GM19463 (cell line): ENCODE results near the gene MDH2.
"Not testable (repeated sequence)": the region's sequence is repeated elsewhere in the genome, so short reads cannot be mapped to it uniquely, and the experiment has no call there.

Source experiments
- ATAC-seq: cut with Tn5 transposase; IDR thresholded peaks from one replicate; pipeline ENCODE4 v1.9.1; 2021; ENCODE audit warnings: mild to moderate bottlenecking, moderate library complexity; ENCODE audit not compliant: unreplicated experiment

Gene MDH2

DNA sequence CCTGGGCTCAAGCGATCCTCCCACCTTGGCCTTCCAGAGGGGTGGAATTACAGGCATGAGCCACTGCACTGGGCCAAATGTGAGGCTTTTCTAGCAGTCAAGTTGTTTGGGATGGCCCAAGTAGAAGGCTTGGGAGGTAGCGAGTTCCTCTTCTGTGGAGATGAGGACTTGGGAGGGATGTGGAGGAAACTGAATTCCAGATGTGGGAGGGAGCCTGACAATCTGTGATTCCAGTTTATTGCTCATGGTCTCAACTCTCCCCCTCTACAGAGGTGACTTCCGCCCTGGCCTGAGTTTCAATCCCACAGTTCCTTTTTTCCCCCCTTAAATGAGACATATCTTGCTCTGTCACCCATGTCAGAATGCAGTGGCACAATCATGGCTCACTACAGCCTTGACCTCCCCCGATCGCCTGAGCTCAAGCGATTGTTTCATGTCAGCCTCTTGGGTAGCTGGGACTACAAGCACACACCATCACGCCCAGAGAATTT lies 3.5 kb upstream of the MDH2 start:
- no peak for ATAC-seq

DNA sequence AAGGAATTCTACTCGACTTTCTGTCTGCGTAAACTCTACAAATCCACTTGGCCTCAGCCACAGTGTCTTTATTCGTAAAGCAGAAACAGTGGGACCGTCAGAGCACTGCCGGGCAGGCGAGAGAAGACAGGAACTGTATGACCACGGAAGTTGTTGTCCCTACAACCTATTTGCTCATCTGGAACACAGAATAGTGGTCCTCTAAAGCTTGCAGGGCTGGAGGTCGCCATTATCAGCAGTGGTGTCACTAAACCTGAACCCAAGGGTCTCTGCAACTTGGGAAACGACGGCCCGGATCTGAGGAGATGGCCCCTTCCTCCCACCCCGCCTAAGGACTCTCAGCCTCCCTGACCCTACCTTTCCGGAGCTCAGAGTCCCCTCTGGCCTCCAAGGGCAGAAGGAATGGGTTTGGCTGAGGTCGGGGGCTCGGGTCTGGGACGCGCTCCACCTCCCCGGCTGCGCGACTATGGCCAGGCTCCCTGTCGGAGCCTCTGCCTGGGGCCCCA lies 548 bp upstream of the MDH2 start:
- no peak for ATAC-seq

DNA sequence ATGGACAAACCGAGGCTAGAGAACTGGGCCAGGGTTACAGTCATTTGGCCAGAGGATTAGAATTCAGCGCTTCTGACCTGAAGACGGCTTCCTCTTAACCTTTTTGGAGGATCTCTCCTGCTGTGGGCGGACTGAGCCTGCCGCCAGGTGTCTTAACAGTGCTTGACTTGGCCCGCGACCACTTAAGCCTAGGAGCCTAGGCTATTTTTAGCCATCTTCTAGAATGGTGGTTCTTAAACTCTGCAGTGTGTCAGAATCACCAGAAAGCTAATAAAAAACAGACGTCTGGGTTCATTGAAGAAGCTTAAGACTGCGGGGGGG lies 722 bp downstream of the MDH2 start:
- ATAC-seq: no peak

DNA sequence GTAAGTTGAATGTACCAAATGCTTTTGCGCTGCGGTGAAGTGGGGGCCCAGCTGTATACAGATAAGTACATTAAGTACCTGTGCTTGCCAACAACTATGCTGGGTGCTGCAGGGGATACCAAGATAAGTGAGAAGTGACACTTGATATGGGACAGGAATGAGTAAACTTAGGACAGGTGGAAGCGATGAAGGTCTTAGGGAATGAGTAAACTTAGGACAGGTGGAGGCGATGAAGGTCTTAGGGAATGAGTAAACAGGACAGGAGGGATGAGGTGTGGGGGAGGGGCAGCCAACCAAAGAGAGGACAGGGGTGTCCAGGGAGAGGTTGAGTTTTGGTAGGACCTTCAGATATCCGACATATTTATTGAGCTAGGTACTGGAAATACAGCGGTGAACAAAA lies 1.4 kb downstream of the MDH2 start:
- no peak for ATAC-seq

DNA sequence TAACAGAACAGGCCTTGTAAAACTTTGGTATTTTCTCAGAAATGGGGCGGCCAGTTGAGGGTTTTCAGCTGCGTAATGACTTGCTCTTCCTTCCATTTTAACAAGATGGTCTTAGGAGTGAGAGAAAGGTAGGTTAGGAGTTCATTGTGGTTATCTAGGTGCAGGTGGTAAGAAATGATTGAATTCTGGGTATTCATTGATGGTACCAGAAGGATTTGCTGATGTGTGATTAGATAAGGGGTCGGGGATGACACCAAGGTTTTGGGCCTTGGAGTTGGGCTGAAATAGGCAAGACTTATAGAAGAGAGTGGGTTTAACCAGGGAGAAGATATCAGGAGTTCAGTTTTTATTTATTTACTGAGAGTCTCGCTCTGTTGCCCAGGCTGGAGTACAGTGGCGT lies 2.6 kb downstream of the MDH2 start:
- no peak for ATAC-seq

DNA sequence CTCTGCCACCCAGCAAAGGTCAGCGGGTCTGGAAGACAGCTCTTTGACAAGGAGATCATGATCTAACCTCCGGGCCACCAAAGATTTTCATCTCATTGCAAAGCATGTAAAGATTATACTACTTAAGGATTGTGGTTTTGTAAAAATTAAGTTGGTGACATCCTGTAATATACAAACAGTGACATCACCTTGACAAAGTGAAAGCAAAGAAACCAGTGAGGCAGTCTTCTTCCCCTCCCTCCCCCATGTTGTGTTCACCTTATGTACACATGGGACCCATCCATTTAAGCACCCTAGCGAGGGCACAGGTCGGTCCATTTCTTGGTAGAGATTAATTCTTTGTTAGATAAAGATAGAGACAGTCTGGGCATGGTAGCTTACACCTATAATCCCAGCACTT lies 3.9 kb downstream of the MDH2 start:
- no peak for ATAC-seq

DNA sequence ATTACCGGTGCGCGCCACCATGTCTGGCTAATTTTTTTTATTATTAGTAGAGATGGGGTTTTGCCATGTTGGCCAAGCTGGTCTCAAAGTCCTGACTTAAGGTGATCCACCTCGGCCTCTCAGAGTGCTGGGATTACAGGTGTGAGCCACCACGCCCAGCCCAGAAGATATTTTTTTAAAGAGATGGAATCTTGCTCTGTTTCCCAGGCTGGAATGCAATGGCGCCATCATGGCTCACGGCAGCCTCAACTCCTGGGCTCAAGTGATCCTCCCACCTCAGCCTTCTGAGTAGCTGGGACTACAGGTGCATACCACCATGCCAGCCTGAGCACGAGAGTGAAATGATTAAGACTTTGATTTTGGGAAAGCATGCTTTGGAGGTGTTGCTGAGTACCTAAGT lies 4.8 kb downstream of the MDH2 start:
- ATAC-seq: not testable (repeated sequence)

DNA sequence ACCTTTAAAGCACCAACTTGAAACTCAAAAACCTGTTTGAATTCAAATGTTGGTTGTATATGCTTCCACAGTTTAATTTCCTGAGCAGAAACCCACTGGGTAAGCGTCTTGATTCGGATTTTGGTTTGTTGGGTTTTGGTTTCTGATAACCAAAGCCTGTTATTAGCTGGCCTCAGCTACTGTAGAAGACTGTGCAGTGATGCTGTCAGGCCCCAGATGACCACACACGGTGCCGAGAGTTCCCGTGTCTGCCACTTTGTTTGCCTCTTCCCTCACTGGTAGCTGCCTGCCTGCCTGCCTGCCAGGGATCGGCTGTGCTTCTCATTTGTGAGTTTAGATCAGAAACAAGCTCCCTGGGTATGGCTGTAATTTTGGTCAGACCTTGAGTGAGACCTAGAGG lies 5.6 kb downstream of the MDH2 start:
- ATAC-seq: no peak

DNA sequence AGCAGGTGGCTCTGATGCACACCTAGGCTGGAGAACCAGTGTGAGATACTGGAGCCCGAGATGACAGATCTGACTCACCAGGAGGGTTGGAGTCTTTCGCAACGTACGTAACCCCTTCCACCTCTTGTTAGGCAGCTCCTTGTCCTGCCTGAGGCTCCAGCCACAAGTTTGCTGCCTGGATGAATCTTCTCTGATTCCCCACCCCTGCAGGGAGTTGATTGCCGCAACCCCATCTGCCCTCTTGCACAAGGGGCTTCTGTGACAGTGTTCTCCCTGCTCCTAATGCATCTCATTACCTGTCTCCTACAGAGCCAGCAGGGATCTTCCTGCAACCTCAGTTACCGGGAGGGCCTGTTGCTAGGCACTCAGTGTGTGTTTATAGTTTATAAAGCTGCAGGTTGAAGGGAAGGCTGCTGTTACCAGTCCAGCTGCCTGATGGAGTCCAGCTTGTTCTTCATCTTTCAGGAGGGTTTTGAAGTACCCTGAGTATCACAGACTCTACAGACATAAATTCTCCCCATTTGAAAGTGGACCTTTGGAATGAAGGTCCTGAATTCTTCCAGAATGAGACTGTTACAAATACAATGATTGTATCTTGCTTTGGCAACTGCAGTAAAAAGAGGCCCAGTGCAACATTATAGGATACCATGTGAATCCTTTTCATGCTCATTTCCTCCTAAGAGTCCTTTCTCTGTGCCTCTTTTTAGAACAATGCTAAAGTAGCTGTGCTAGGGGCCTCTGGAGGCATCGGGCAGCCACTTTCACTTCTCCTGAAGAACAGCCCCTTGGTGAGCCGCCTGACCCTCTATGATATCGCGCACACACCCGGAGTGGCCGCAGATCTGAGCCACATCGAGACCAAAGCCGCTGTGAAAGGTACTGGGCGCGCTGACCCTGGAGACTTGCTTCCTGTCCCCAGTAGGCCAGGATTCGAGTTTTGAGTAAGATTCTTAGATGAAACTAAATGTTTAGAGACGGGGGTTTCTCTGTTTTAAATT lies 6.5 kb downstream of the MDH2 start:
- ATAC-seq: no peak

DNA sequence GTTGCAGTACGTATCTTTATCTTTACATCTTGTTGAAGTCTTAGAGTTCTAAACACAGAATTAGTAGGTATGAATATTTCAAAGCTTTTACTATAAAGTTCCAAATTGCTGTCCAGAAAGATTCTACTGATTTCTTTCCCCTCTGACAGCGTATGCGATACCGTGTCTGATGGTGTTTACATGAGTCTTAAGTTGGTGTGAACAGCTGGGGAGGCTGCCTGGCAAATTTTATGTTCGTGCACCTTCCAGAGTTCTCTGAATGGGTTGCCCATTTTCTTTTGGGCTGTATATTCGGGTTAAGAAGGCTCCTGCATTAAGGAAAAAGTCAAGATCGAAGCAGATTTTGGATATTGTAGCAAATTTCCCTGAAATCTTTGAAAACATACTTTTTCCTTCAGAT lies 8.3 kb downstream of the MDH2 start:
- ATAC-seq: no peak

DNA sequence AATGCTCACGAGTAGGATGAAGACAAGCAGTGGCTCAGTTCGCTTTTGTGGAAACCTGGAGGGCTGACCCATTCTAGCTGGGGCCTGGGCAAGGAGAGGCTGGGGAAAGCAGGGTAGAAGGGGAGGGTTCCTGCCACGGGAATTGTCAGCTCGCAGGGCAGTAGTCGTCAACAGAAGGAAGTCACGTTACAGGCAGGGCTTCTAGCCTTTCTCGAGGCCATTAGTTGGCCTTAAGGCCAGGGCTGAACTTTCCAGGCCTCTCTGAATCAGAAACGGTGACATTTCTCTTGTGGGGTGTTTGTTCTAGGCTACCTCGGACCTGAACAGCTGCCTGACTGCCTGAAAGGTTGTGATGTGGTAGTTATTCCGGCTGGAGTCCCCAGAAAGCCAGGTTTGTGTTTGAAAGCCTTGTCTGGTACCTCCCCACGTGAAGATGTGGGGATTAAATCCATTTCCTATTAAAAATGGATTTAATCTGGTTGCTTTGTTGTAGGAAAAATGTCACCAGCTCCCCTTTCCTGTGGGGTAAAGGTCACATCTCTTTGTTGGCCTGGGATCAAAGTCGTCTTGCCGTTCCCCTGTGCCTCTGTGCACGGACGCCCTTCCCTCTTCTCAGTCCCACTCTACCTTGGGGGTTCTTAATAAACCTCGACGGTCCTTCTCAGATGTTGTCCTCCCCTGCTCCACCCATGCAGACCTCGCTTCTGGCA lies 9.4 kb downstream of the MDH2 start:
- ATAC-seq: no peak

DNA sequence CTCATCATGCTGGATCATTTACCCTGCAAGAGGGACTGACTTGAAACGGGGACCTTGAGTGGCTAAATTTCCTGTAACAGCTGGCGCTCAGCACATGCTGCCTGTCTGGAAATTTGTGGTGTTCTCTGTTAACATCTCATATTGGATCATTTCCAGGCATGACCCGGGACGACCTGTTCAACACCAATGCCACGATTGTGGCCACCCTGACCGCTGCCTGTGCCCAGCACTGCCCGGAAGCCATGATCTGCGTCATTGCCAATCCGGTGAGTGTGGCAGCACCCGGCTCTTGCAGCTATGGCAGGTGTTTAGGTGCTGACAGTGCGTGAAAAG lies 9.9 kb downstream of the MDH2 start:
- no peak for ATAC-seq

DNA sequence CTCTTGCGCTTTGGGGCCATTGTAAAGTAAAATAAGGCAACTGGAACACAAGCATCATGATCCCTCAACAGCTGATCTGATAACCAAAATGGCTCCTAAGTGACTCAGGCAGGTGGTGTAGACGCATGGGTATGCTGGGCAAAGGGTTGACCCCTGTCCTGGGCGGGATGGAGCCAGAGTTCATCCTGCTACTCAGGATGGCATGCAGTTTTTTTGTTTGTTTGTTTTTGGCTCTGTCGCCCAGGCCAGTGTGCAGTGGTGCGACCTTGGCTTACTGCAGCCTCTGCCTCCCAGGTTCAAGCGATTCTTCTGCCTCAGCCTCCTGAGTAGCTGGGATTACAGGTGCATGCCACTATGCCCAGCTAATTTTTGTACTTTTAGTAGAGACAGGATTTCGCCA lies 10.8 kb downstream of the MDH2 start:
- not testable (repeated sequence) for ATAC-seq

DNA sequence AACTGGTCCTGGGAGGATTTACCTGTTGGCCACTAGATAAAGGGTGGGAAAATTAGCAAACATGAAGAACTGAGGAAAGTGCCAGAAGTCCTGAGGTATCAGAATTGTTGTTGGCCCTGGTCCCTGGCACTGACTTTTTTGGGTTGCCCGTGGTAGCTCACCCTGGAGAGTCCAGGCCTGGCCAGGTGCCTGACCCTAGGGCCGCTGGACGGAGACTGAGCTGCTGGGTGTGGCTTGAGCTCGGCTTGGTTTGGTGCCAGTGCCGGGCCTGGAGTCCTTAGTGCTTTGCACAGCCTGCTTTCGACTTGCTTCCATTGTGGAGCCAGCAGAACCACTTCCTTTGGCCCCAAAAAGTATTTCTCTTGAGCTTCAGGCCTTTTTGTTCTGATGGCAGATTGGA lies 12.9 kb downstream of the MDH2 start:
- no peak for ATAC-seq

DNA sequence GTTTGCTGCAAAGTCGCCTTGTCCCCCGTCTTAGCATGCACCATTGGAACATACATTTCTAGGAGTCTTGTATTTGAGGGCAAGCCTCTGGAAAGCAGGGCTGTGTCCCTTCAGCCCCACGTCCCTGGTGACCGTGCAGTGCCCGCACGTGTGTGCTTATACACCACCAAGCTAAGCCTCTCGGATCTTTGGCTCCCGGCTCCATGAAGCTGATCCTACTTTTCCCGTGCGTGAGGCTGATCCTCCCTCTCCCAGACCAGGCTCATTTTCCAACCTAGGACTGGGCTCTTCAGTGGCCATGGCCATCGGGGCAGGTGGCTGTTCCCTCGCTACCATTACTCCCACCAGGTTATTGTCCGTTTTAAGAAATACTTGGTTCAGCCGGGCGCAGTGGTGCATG lies 14.3 kb downstream of the MDH2 start:
- no peak for ATAC-seq

DNA sequence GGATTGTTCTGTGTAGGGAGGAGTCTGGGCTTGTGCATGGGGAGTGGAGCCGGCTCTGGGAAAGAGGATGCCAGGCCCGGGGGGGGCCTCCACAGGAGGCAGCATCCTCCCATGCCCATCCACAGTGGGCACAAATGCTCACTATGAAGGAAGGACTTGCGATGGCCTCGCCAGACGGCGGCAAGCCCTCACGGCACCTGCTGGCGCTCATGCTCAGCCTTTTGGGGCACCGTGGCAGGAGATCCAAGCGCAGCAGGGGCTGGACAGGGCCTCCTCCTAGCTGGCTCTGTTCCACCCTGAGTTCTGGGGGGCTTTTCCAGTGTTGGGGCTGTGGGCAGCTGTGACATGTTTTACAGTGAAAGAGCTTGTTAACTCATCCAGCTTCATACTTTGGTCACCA lies 15.2 kb downstream of the MDH2 start:
- no peak for ATAC-seq

DNA sequence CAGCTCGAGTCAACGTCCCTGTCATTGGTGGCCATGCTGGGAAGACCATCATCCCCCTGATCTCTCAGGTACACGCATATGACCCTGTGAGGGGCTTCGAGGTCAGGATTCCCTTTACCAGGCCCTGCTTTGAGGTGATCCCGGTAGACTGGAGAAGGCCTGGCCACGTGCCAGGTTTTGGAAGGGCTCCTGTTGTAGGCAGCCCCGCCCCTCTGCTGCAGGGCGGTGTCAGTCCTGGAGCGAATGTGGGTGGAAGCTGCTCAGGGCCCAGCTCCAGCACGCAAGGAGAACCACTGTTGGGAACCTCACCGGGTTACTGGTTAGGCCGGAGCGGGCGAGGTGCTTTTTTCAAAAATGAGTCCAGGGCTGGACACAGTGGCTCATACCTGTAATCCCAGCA lies 15.6 kb downstream of the MDH2 start:
- ATAC-seq: no peak

DNA sequence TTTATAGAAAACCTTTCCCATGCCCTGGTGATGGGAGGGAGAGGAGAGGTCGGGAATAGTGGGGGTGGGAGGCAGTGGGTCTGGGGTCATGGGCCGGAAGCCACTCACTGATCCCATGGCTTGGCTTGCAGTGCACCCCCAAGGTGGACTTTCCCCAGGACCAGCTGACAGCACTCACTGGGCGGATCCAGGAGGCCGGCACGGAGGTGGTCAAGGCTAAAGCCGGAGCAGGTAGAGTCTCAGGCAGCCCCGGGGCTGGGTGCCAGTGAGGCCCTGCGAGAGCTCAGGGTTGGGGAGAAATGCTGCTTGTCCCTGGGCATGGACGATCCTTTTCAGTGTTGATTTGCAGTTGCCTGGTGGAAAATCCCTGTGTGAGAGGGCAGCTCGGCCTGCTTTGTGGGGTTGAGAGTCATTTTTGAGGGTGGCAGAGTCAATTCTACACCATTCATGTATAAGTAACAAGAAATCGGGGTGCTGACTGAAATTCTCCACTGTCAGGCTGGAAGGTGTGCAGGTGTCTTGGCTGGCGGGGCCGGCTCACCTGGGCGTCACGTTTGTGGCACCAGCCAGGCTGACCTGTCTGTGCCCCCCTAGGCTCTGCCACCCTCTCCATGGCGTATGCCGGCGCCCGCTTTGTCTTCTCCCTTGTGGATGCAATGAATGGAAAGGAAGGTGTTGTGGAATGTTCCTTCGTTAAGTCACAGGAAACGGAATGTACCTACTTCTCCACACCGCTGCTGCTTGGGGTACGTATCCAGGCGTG lies 16.5 kb downstream of the MDH2 start:
- no peak for ATAC-seq

DNA sequence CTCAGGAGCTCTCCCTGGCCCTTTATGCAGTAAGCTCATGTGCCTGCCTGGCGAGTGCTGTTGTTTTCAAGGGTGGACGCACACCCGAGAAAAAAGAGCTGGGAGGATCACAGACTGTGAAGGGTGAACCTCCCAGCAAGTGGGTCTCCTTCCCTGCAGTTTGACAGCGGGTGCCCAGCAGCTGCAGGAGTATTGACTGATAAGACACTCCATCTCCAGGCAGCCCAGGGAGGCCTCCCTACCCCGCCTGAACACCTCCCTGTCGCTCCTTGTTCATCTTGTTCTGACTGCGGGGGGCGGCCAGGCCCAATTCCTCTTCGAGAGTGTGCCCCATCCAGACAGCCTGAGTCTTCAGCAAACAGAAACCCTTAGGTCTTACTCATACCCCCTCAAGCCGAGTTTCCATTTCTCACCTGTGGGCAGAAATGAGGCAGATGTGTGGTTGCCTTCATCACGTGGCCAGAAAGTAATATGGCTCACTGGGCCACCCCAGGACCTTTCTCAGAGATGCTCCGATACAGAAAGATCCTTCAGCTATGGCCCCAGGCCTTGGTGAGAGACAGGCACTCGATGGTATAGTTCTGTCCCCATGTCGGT lies 17.2 kb downstream of the MDH2 start:
- ATAC-seq: no peak

DNA sequence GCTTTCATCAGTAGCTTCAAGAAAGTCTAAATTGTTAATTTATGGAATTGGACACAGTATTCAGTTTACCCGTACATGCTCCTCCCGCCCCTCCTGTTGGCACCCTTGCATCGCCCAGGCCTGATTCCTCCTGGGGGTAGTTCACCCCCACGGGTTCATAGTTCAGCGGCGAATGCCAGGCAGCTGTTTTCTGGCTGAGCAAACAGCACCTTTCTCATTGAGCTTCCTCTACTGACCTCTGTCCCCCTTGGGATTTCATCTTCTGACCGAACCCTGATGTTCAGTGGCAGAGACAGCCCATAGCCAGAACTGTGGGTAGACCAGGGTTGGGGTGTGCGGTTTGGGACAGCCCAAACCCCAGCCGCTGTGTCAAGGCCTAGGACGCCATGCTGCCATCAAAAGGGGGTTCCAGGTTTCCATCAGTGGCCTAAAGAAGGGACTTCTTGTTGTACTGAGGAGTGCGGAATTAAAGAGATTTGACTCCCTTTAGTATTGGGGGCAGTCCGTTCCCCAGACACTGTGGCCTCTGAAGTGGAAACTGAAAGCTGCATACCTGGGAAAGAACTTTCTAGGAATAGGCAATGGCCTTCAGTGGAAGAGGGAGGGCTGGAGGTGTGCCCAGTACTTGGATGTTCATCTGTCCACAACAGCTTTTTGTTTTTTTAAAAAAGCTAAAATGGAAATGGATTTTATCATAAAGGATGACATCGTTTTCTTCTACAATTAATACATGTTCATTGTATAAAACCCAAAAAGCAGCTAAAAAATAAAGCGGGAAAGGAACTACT lies 19.0 kb downstream of the MDH2 start:
- ATAC-seq: no peak
